Superior temporal gyrus (tissue), 1 donor: ENCODE measurements around the gene ZAP70.

Source experiments
- DNase-seq: peaks from one replicate; pipeline ENCODE4 v3.0.0-alpha.2; 2016; ENCODE audit errors: extremely low spot score

ZAP70 gene

DNA sequence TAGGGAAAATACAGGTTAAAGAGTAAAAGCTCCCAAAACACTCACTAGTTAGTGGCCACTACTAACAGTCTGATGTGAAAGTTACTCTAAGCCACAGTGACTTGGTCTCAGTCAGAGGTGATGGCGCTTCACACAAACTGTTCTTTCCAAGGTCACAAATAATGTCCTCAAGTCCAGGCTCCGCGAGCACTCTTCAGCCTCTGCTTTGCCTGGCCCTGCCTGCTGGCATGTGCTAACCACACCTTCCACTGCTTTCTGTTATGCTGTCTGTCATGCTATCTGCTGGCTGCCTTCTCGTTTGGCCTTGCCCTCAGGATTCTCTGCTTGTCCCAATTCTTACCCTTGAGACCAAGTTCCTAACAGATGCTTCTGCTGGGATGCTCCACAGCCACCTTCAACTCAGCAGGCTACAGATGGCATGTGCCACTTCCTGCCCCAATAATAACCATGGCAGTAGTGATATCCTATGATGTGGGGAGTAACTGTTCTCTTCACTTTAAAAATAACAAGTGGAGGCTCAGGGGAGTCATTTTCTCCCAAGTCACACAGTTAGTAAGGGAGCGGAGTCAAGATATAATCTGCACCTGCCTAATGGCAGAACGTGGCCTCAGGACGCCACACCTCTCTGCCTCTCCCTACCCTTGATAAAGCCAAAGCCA, 75.7 kb downstream of the ZAP70 start:
- no peak for DNase-seq
